B cell (primary cell): ENCODE measurements around the gene DENND2C. TPM values are rescaled to one million over a fixed set of nuclear protein-coding genes. Genes with fewer than 3 reads are reported as not detected.

ENCODE experiments used
- ATAC-seq: fragments of 200-7000 bp; cut with Tn5 transposase; one replicate; pipeline ENCODE4 v1.10.0; 2021; ENCODE audit warnings: low read depth, mild to moderate bottlenecking, moderate number of reproducible peaks, moderate library complexity
- CTCF ChIA-PET: fragments of 350-600 bp; sonication (Branson Sonifier 250); formaldehyde crosslinking; loops from one replicate; lab custom pipeline; 2021; ENCODE audit warnings: antibody characterized with exemption, inconsistent platforms; lab: Charles Lee
- POLR2A ChIA-PET: fragments of 350-600 bp; sonication (Branson Sonifier 250); formaldehyde crosslinking; loops from one replicate; lab custom pipeline; 2021; ENCODE audit warnings: antibody characterized with exemption; lab: Charles Lee
- DNase-seq: peaks from one replicate; pipeline ENCODE4 v3.0.0; 2013
- H2AFZ ChIP-seq: 2 replicates; pipeline ENCODE4 v1.6.1; 2012; ENCODE audit warnings: mild to moderate bottlenecking, low read depth, low read length; ENCODE audit not compliant: insufficient read depth, poor library complexity, severe bottlenecking
- H3K27ac ChIP-seq, 2 donors: 1 replicate in 1 of 2; 2 replicates in 1 of 2; pipeline ENCODE4 v1.5.1; 2012 to 2013; ENCODE audit warnings: low read length in 2 of 2, mild to moderate bottlenecking in 2 of 2, moderate library complexity in 1 of 2
- H3K27me3 ChIP-seq, 4 experiments: fragments of 200-600 bp in 1 of 4; sonication (generic) in 1 of 4; replicated peaks in 1 of 4; 1 replicate in 2 of 4; 2 replicates in 2 of 4; pipeline versions ENCODE4 v1.6.1 to v1.7.0; 2013 to 2016; ENCODE audit warnings: low read length in 3 of 4, mild to moderate bottlenecking in 2 of 4, mixed read lengths in 1 of 4, moderate library complexity in 1 of 4; ENCODE audit not compliant: insufficient read depth in 4 of 4, control insufficient read depth in 3 of 4; ENCODE audit errors: control extremely low read depth in 1 of 4
- H3K36me3 ChIP-seq, 2 experiments: replicated peaks in 1 of 2; 1 replicate in 1 of 2; 2 replicates in 1 of 2; pipeline versions ENCODE4 v1.6.1 to v1.7.1; 2013; ENCODE audit warnings: low read length in 1 of 2; ENCODE audit not compliant: insufficient read depth in 2 of 2, control insufficient read depth in 1 of 2; ENCODE audit errors: control extremely low read depth in 1 of 2, extremely low read depth in 1 of 2
- H3K4me1 ChIP-seq, 2 donors: fragments of 200-600 bp in 1 of 2; sonication (generic) in 1 of 2; 1 replicate in 1 of 2; 2 replicates in 1 of 2; pipeline versions ENCODE4 v1.5.1 to v1.6.1; 2013 to 2017; ENCODE audit warnings: low read length in 2 of 2; ENCODE audit not compliant: control insufficient read depth in 2 of 2, insufficient read depth in 2 of 2
- H3K4me2 ChIP-seq: replicated peaks from 2 replicates; pipeline ENCODE3; 2012; ENCODE audit warnings: mild to moderate bottlenecking, low read depth, low read length; ENCODE audit not compliant: poor library complexity, severe bottlenecking
- H3K4me3 ChIP-seq, 5 experiments: fragments of 200-600 bp in 1 of 5; sonication (generic) in 1 of 5; 1 replicate in 3 of 5; 2 replicates in 2 of 5; pipeline versions ENCODE4 v1.5.1 to v1.7.0; 2011 to 2016; ENCODE audit warnings: low read length in 4 of 5, mild to moderate bottlenecking in 4 of 5, low read depth in 2 of 5, control low read depth in 1 of 5, moderate library complexity in 1 of 5; ENCODE audit not compliant: insufficient read depth in 1 of 5; ENCODE audit errors: control extremely low read depth in 1 of 5, extremely low read depth in 1 of 5
- H3K79me2 ChIP-seq: fragments of 200-600 bp; sonication (generic); one replicate; pipeline ENCODE4 v1.6.0; 2016; ENCODE audit warnings: low read length; ENCODE audit not compliant: control insufficient read depth, insufficient read depth
- H3K9ac ChIP-seq: fragments of 200-600 bp; sonication (generic); 2 replicates; pipeline ENCODE4 v1.6.1; 2017; ENCODE audit warnings: mild to moderate bottlenecking, low read length, moderate library complexity
- H3K9me3 ChIP-seq, 3 donors: one replicate each; pipeline versions ENCODE4 v1.6.1 to v1.7.1; 2013; ENCODE audit warnings: low read length in 2 of 3; ENCODE audit not compliant: control insufficient read depth in 2 of 3, insufficient read depth in 1 of 3; ENCODE audit errors: control extremely low read depth in 1 of 3
- H4K20me1 ChIP-seq: 2 replicates; pipeline ENCODE4 v1.6.0; 2012; ENCODE audit warnings: mild to moderate bottlenecking, low read length; ENCODE audit not compliant: insufficient read depth, control insufficient read depth, poor library complexity, severe bottlenecking
- H3K27ac Mint-ChIP-seq: one replicate; pipeline ENCODE4 v1.8.0; 2021; ENCODE audit warnings: mixed read lengths
- H3K27me3 Mint-ChIP-seq: one replicate; pipeline ENCODE4 v1.8.0; 2021; ENCODE audit warnings: mixed read lengths
- H3K4me1 Mint-ChIP-seq: one replicate; pipeline ENCODE4 v1.8.0; 2021; ENCODE audit warnings: mixed read lengths
- H3K4me3 Mint-ChIP-seq: one replicate; pipeline ENCODE4 v1.8.0; 2021; ENCODE audit warnings: mixed read lengths
- H3K9me3 Mint-ChIP-seq: one replicate; pipeline ENCODE4 v1.8.0; 2022; ENCODE audit warnings: mixed read lengths; ENCODE audit not compliant: insufficient read depth
- CTCF ChIP-seq: fragments of 200-600 bp; IDR thresholded peaks from one replicate; pipeline ENCODE4 v1.8.0; 2022; ENCODE audit warnings: antibody characterized with exemption, mild to moderate bottlenecking
- EZH2 ChIP-seq: IDR thresholded peaks from 2 replicates; pipeline ENCODE4 v1.6.1; 2012; ENCODE audit warnings: borderline replicate concordance, low read depth, mild to moderate bottlenecking, moderate library complexity, low read length; ENCODE audit not compliant: insufficient read depth, poor library complexity, severe bottlenecking
- WGBS: methylation state at CpG from one replicate; pipeline ENCODE4 v1.1.5; 2013; ENCODE audit warnings: missing lambda C conversion rate; ENCODE audit not compliant: insufficient coverage; 5-methylcytosine and 5-hydroxymethylcytosine counted together
- intact Hi-C: fragments of 100-400 bp; cut with micrococcal nuclease; formaldehyde crosslinking; loops from one replicate; pipeline ENCODE4 v1.10.0; 2022
- polyA plus RNA-seq: library from polyadenylated mRNA; depleted of rRNA; stranded (reverse); fragments of >200 nt; gene quantifications from 2 replicates; pipeline ENCODE4 v1.2.3, GENCODE V29; 2012
- total RNA-seq, 2 donors: library from RNA; stranded (reverse); fragments of 120-200 nt in 1 of 2; gene quantifications; 1 replicate in 1 of 2; 2 replicates in 1 of 2; pipeline versions ENCODE4 v1.2.3 to v1.2.4, GENCODE V29; 2013 to 2022

DENND2C gene
- total and polyA plus RNA-seq, 2 donors (not counting 1 experiment from before 2014, with no cell fraction given): 0.18 to 0.76 TPM

- Histone ChIP-seq H3K4me2 (no peak overlapping the region), H3K4me3 (no peak overlapping the region), H3K36me3 (no peaks in the 10 kb centered on the region), H3K4me1 (no peaks in the 10 kb centered on the region), H3K9ac (no peak overlapping the region), H3K27ac (no peak overlapping the region), H2AFZ (no peak overlapping the region), H4K20me1 (no peaks in the 10 kb centered on the region), H3K9me3 (no peaks in the 10 kb centered on the region), H3K79me2 (no peaks in the 10 kb centered on the region), H3K27me3 (no peaks in the 10 kb centered on the region)
- no CpG with 5 or more reads among the region's 1 CpG for WGBS
- H3K9me3 Mint-ChIP-seq: no peaks in the 10 kb centered on the region
- TF ChIP-seq EZH2 (no peak), CTCF (no peak)
- no peaks in the 10 kb centered on the region for H3K4me1 Mint-ChIP-seq
- no peak for ATAC-seq
- ChIA-PET CTCF (no interaction called here), POLR2A (no interaction called here)
- intact Hi-C loops: no loop called here
- DNase-seq: no peak
- peaks cover 23% of the 10 kb centered on the region for H3K27me3 Mint-ChIP-seq
- no peak overlapping the region for H3K4me3 Mint-ChIP-seq
- no peak overlapping the region for H3K27ac Mint-ChIP-seq
Observed at GRCh38 chr1:114607223-114607622, 62.6 kb downstream of the DENND2C start.

- no peak for DNase-seq
- no peak overlapping the region for H3K4me2 ChIP-seq
- Mint-ChIP-seq H3K9me3 (no peaks in the 10 kb centered on the region), H3K4me1 (no peaks in the 10 kb centered on the region), H3K27me3 (peaks cover 27% of the 10 kb centered on the region), H3K27ac (no peak overlapping the region), H3K4me3 (no peak overlapping the region)
- H3K9me3 ChIP-seq: peaks cover 0 to 1% (median 0%) of the 10 kb centered on the region in 3 donors
- H3K9ac ChIP-seq: no peak overlapping the region
- intact Hi-C loops: no loop called here
- H4K20me1 ChIP-seq: no peaks in the 10 kb centered on the region
- H3K4me1 ChIP-seq: no peaks in the 10 kb centered on the region
- TF ChIP-seq EZH2: no peak
- ATAC-seq: no peak
- peaks cover 0 to 3% (median 0%) of the 10 kb centered on the region in 4 experiments for H3K27me3 ChIP-seq
- ChIA-PET CTCF (no interaction called here), POLR2A (no interaction called here)
- no peak overlapping the region for H3K27ac ChIP-seq
- H3K4me3 ChIP-seq: no peak overlapping the region
- no peak overlapping the region for H2AFZ ChIP-seq
- WGBS: no CpG with 5 or more reads among the region's 1 CpG
- H3K79me2 ChIP-seq: no peaks in the 10 kb centered on the region
- no peaks in the 10 kb centered on the region for H3K36me3 ChIP-seq
Observed at GRCh38 chr1:114597949-114598348, 71.9 kb downstream of the DENND2C start.
